Activated CD4-positive, alpha-beta T cell treated with anti-CD3 and anti-CD28 coated beads, Interleukin-2, amount 50 U/mL, for 4 hours (primary cell): ENCODE measurements around the gene TYROBP.
"Not testable (repeated sequence)": the region's sequence is repeated elsewhere in the genome, so short reads cannot be mapped to it uniquely, and the experiment has no call there.

Source experiments
- DNase-seq, 2 experiments: peaks; one replicate each; pipeline ENCODE4 v3.0.0-alpha.2; 2020

Gene TYROBP

GRCh38 chr19:35908010-35908441, at the start of gene TYROBP:
TYROBP (minus strand) TSS chr19:35908295; CDS start chr19:35908228, 67 bp downstream.
- DNase-seq = no peak

GRCh38 chr19:35957411-35957810, 49.3 kb upstream of the TYROBP start:
- DNase-seq = not testable (repeated sequence)

- no peak for DNase-seq
Observed at GRCh38 chr19:35955881-35956634, 48.0 kb upstream of the TYROBP start.

- DNase-seq = no peak
Observed at GRCh38 chr19:35949131-35949530, 41.0 kb upstream of the TYROBP start.

GRCh38 chr19:35946203-35946602, 38.1 kb upstream of the TYROBP start:
- DNase-seq = no peak

- no peak for DNase-seq
Observed at GRCh38 chr19:35945121-35945790, 37.2 kb upstream of the TYROBP start.

- no peak for DNase-seq
Observed at GRCh38 chr19:35944556-35944955, 36.5 kb upstream of the TYROBP start.

- no peak for DNase-seq
Observed at GRCh38 chr19:35943321-35944301, 35.5 kb upstream of the TYROBP start.

GRCh38 chr19:35942235-35942634, 34.1 kb upstream of the TYROBP start:
- no peak for DNase-seq

- no peak for DNase-seq
Observed at GRCh38 chr19:35940839-35941238, 32.7 kb upstream of the TYROBP start.

GRCh38 chr19:35940078-35940775, 32.1 kb upstream of the TYROBP start:
- no peak for DNase-seq

GRCh38 chr19:35939307-35940077, 31.4 kb upstream of the TYROBP start:
- DNase-seq = no peak

GRCh38 chr19:35938282-35939224, 30.5 kb upstream of the TYROBP start:
- DNase-seq = no peak

- no peak for DNase-seq
Observed at GRCh38 chr19:35937345-35938281, 29.5 kb upstream of the TYROBP start.

GRCh38 chr19:35936738-35937268, 28.7 kb upstream of the TYROBP start:
- DNase-seq = no peak

GRCh38 chr19:35935911-35936737, 28.0 kb upstream of the TYROBP start, which contains the start of gene LRFN3:
LRFN3 (plus strand) TSS chr19:35936374; CDS start chr19:35939426, 3,052 bp downstream.
- DNase-seq = peak; percentile 35 to 46

GRCh38 chr19:35932291-35932936, 24.3 kb upstream of the TYROBP start:
- DNase-seq = no peak

GRCh38 chr19:35931874-35932202, 23.7 kb upstream of the TYROBP start:
- no peak for DNase-seq
